Ishikawa (cell line): ENCODE data around the gene PARVG.

Experiments
- EP300 ChIP-seq: IDR thresholded peaks from 2 replicates; pipeline ENCODE4 v1.6.1; 2012; ENCODE audit warnings: borderline replicate concordance
- FOXM1 ChIP-seq: IDR thresholded peaks from 2 replicates; pipeline ENCODE4 v1.6.1; 2012; ENCODE audit warnings: low read depth, borderline replicate concordance
- MAX ChIP-seq: IDR thresholded peaks from 2 replicates; pipeline ENCODE4 v1.6.1; 2012
- NFIC ChIP-seq: IDR thresholded peaks from 2 replicates; pipeline ENCODE4 v1.6.1; 2012
- RAD21 ChIP-seq: IDR thresholded peaks from 2 replicates; pipeline ENCODE4 v1.6.1; 2012; ENCODE audit warnings: low read depth
- REST ChIP-seq: IDR thresholded peaks from 2 replicates; pipeline ENCODE4 v1.6.1; 2012; ENCODE audit warnings: low read depth, mild to moderate bottlenecking
- TEAD4 ChIP-seq: IDR thresholded peaks from 2 replicates; pipeline ENCODE4 v1.6.1; 2012
- YY1 ChIP-seq: IDR thresholded peaks from 2 replicates; pipeline ENCODE4 v1.6.1; 2012; ENCODE audit warnings: low read depth

- no peak for TF ChIP-seq NFIC
- no peak for TF ChIP-seq YY1
- no peak for TF ChIP-seq RAD21
- no peak for TF ChIP-seq REST
- no peak for TF ChIP-seq MAX
- no peak for TF ChIP-seq TEAD4
- TF ChIP-seq FOXM1 = no peak
- TF ChIP-seq EP300 = no peak
These were observed 25.6 kb downstream of the PARVG start for GRCh38 chr22:44206330-44206645.
